ENCODE results near the gene PXK.

The PXK gene

DNA sequence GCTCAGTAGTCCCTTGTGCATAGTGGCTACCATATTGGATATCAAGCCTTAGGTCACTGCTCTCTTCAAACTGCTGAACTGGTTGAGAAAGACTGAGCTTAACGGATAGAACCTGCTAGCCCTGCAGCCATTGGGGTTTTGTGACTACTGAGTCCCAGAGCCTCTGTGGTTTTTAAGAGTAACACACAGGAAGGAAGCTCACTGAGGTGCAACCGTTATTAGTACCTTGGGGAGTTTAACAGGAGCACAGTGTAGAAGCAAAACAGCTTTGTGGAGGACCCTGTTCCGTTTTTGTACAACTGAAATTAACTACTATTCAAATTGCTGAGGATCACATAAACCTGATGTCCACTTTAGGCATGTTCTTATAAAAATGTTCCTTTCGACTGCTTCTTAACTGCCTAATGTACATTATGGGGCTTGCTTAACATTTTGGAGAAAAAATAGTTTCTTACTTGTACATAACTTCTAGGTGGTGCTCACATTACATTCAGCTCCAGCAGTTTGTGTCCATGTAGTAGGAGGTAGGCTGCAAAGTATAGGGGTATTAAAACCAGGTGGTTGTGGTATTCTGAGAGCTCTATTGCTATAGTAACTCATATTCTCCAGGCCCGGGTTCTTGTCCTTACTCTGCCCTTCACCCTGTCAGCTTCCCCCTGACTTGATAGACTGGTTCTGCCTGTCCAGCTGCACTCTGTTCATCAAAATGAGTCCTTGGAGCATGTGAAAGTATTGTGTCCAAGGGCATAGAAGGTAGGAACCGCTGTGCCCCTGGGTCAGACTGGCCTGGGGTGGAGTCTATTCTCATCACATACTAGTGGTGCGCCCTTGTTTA, 17.3 kb downstream of the PXK start:
- DNase-seq = no peak

DNA sequence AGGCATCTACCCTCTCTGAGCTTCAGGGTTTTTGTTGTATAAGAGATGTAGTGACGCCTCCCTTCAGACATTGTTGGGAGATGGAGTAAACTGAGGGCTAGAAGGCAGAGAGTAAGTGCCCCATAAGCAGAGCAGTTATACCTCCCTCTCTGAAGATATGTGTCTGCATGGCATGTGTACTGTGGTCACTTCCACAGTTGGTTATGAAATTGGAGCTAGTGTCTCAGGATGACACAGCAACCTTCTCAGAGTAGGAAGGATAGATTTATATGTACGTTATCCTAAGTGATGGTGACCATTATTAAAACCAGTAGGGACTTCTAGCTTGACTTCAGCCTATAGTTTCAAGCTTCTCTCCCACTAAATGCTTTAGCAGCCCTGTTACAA, 17.9 kb downstream of the PXK start:
- DNase-seq = no peak

DNA sequence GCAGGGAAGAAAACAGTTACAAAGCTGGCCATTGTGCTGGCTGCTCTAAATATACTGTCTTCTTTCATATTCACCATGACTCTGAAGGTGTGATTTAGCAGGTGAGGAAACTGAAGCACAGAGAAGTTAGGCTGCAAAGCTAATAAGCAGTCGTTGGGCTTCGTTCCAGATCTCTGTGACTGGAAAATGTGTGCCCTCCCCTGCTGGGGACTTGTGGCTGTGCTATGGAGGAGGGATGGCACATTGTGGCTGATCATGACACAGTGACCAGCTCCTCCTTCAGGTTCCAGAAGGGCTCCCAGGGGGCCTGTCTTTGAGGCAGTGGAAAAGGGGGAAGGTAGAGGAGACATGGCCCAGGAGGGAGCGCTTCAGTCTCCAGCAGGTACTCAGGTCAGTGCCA, 19.2 kb downstream of the PXK start:
- DNase-seq = no peak

DNA sequence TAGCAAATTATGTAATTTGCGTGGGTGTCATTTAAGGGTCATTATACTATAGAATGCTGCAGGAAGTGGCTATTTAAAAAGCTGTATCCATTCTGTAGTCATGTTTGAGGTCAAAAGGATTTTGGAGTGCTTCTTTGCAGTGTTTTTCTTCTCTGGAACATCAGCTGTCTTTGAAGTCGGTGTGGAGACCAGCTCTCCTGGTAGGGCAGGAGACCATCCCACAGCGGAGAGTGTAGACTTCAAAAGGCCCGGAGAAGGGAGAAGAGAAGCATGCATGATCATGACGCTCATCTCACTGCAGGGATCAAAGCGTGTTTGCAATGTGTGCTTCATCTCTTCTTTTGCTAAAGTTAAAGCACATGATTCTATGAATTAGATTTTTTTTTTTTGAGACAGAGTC, 19.9 kb downstream of the PXK start:
- no peak for DNase-seq

DNA sequence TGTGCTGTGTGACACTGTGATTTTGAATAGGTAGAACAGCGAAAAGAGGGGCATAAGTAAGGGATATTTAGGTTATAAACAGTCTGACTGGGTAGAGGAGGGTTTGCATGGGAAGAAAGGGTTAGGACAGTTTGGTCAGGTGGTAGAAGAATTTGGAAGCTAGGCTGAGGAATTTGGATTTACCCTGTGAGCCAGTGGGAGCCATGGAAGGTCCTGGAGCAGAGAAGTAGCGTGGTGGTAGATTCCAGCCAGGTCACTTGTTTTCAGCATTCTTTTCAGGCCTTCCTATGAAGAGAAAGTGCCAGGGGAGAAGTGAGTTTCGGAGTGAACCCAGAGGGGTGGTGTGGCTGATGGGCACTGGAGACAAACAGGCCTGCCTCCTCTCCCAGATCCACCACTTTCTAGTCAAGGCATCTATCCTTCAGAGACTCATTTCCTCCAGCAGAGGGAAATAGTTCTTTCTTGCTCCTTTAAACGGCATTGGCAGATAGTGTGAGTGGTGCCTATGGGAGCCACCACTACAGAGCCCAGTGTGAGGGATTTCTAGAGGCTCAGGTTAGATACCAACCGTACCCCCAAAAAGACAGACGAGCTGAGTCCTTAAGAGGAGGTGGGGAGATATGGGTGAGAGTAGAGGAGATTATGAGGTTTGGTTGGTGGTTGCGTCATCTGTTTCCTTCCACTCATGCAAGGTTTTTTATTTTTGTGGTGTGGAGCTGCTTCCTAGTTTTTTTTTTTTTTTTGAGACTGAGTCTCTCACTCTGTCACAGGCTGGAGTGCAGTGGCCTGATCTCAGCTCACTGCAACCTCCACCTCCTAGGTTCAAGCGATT, 21.2 kb downstream of the PXK start:
- no peak for DNase-seq

DNA sequence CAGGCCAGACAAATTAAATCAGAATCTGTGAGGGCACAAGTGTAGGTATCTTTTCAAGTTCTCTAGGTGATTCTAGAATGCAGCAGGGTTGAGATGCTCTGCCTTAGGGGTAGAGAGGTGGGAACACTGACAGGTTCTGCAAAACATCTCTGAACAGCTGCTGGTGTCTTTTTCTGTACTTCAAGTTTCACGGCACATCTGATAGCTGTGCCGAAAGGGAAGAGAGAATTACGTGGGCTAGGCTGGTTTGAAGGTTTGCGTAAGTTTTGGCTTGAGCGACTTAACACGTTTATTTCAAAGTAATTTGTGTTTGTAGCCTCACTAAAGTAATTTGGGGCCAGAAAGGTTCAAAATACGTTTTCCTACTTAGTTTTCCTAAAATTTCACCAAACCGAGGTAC, 22.5 kb downstream of the PXK start:
- no peak for DNase-seq

DNA sequence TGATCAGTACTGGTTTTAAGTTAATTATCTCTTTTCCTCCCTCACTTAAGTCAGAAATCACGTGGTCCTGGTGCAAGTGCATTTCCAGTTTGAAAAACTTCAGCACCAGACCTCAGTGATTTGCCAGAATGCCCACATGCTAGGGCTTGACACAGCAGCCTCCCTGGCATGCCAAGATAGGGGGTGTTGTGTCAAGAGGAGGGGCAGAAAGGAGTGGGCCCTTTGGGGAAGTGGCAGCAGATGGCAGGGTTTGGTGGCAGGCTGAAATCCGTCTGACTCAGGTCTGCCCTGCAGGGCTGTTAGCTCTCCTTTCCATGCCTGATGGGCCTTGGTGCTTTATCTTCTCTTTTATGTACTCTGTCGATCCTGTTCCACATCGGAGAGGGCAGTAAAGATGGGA, 23.4 kb downstream of the PXK start:
- no peak for DNase-seq

DNA sequence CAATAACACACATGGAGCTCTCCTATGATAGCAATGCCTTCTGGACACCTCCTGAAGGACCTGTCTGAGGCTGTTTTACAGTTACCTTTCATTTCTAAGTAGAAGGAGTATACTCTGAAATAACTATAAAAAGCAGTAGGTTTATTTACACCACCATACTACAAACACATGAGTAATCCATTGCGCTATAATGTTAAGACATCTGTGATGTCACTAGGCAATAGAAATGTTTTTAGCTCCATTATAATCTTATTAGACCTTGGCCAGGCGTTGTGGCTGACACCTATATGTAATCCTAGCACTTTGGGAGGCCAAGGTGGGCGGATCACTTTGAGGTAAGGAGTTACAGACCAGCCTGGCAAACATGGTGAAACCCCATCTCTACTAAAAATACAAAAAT, 24.7 kb downstream of the PXK start:
- no peak for DNase-seq

DNA sequence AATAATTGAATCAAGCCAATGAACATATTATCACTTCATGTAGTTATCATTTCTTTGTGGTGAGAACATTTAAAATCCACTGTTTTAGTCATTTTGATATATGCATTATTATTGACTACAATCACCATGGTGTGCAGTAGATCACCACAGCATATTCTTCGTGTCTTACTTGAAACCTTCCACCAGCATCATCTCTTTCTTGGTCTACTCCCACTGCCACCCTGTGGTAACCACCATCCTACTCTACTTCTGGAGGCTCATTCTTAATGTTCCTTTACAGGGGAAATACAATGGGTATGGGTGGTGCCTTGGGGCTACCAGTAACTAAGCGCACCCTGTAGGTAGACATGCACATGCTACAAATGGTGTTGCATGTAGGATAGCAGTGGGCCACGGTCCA, 25.4 kb downstream of the PXK start:
- no peak for DNase-seq

DNA sequence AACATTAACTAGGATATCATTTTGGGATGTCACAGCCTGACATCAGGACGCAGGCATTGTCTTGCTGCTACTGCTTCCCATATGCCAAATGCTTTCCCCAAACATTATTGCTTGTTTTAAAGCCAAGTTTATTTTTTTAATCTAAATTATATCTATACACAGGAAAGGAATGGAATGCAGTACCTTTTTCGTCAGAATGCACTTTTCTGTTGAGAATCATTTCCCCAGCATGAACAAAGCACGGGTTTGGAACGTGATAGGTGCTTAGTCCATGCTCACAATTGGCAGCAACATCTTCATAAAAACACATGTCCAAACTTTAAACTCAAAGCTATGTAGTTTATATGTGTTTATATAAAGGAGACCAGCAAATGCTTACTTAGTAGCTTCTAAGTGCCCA, 26.1 kb downstream of the PXK start:
- no peak for DNase-seq

DNA sequence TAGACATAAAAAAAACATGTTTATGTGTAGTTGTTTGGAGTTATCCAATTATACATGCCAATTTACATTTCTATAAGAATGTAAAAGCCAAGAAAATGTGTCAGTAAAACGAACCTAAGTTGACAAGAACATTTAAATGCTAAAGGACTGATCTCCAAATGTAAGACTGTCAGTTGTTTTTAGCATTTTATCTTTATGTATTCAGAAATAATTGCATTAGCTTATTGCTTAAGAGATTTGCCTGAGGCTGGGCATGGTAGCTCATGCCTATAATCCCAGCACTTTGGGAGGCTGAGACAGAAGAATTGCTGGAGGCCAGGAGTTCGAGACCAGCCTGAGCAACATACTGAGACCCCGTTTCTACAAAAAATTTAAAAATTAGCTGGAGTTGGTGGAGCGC, 26.9 kb downstream of the PXK start:
- no peak for DNase-seq

DNA sequence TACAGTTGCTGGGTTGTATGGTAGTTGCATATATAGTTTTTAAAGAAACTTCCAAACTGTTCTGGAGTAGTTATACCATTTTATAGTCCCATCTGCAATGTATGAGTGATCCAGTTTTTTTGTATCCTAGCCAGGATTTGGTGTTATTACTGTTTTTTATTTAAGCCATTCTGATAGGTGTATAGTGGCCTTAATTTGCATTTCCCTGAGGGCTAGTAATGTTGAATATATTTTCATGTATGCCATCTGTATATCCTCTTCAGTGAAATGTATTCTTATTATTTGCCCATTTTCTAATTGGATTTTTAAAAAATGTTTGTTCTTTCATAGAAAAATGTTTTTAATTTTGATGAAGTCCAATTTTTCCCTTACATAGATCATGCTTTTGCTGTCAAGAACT, 29.2 kb downstream of the PXK start:
- DNase-seq = no peak

DNA sequence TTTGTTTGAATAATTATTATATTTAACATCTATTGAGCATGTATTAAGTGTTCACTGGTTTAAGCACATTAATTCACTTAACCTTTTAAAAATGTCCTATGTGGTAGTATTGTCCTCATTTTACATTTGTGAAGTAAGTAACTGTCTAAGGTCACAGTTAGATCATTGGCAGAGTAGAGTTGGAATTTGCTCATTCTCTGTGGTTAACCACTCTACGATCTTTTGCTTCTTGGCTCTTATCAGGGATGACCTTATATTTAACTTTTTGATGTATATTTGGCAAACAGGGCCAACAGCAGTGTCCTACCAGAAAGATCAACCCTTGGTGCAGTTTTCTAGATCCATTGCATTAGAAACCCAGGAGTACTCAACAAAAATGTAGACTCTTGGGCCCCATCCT, 34.0 kb downstream of the PXK start:
- DNase-seq = no peak

DNA sequence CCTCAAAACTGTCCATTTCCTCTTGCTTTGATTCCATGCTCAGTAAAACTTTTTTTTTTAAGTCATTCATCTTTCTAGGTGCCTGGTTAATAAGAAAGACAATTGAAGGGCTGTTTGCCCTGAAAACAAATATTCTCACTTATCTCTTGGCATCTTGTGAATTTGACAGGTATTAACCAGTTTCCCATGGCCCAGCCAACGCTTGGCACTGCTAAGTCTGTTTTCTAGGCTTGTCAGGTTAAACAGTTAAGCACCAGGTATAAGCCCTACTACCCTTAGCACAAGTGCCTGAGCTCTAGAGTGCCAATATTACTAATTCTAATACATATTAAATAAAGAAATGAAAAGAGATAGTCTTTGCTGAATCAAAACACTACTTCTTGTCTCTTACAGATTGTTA, 36.3 kb downstream of the PXK start:
- no peak for DNase-seq

DNA sequence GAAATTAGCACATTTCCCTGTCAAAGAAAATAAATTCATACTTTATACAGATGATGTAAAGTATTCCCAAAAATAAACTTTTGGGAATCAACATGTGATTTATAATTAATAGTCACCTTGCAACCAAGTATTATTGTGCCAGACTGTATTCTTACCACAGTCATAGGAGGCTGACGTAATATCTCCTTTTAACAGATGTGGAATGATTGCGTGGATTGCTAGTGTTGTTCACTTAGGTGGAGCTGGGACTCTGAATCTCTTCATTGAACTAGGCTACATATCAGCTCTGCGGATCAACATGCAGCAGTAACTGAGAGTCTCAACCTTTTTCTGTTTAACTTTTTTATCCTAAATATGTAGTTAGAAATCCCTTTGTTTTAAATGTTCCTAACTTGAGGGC, 37.2 kb downstream of the PXK start:
- DNase-seq = no peak

DNA sequence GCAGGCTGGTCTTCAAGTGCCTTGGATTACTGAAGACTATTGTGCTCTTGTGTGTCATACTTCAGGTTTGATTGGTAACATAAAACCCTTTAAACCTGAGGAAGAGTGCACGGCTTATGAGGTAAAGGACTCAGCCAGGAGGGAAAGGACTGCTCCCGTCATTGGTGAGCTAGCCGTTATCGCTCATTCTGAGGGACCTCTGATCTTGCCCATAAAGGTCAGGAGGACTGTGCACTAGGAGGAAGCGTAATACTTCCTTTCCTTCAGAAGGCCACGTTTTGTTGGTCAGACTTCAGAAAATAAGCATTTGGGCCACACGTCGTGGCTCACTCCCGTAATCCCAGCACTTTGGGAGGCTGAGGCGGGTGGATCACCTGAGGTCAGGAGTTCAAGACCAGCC, 37.7 kb downstream of the PXK start:
- DNase-seq = no peak

DNA sequence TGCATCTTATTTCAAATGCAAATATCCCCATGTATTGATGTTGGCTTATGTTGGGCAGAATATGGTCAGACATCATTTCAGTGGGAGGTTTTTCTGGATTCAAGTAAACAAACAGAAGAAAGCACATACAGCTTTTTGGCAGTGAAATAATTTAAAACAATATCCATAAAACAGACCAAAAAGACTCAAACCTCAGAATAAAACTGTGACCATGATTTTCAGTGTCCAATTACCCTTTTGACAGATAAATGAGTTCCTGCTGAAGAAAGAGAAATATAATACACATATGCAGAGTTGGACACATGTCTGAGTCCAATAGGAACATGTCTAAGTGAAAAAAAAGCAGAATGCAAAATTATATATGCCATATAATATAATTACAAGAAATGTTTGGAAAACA, 39.1 kb downstream of the PXK start:
- no peak for DNase-seq

DNA sequence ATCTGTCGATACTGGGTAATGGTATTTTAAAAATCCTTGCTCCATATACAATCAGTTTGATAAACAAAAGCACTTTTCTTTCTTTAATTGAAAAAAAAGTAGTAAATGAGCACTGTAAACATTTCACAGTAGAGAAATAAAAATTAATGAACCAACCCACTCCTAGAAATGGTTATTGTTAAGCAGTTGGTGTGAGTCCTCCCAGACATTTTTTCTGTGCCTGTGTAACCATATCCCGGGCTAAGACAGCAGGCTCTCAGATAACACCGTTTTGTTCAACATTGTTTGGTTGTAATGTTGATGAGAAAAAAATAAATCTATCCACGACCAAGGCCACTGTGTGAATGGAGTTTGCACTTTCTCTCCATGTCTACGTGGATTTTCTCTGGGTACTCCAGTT, 42.6 kb downstream of the PXK start:
- no peak for DNase-seq

DNA sequence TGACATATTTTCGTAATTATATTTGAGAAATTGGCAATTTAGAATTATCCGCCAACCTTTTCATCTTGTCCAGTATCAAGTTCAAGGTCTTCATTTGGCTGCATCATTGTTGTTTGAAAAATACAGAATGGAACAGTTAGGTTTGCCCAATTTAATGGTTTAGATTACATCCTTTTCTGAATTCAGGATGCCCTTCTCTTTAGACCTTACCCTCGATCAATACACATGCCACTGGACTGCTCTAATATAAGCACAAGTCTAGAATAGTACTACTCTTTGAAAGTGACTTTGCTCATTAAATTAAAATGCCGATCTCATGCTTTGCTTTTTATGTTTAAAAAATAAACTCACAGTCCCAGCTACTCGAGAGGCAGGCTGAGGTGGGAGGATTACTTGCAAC, 44.5 kb downstream of the PXK start:
- DNase-seq = no peak

DNA sequence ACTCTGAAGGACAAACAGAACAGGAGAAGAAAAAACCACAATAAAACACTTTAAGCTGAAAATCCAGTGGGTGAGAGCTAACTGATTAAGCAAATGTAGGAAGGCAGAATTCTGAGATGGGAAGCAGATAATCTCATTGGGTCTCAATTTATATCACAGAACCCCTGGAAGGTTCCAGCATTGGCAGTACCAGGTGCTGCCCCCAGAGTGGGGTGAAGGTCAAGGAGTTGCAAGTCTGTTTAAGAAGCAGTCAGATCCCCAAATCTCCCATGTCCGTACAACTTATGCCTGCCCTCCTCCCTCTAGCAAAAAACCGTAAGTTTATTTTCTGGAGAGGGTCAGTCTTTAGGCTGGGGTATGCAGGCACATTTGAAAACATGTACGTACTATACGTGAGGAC, 45.1 kb downstream of the PXK start:
- DNase-seq = no peak

DNA sequence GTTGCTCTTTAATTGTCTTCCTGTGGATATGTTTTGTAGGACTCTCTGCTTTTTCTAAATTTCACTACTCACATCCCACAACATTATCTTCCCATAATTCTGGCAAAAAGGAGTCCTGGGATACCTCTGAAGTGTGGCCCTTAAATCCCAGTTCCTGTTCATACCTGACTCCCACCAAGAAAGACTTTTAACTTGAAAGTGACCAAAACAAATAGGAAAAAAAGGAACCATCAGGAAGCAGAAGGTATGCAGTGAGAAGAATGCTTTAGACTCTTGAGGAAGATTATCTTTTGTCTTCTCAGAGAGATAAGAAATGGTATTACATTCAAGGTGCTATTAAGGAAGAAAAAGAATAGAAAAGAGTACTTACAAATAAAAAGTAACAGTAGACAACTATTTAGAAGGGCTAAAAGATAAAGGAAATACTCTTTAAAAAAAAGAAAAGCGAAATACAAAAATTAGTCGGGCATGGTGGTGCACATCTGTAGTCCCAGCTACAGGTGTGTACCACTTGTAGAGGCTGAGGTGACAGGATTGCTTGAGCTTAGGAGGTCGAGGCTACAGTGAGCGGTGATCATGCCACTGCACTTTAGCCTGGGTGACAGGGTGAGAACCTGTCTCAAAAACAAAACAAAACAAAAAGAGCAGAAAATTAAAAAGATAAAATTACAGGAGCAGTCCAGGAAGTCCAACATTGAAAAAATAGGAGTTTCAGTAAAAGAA, 46.8 kb downstream of the PXK start:
- no peak for DNase-seq

DNA sequence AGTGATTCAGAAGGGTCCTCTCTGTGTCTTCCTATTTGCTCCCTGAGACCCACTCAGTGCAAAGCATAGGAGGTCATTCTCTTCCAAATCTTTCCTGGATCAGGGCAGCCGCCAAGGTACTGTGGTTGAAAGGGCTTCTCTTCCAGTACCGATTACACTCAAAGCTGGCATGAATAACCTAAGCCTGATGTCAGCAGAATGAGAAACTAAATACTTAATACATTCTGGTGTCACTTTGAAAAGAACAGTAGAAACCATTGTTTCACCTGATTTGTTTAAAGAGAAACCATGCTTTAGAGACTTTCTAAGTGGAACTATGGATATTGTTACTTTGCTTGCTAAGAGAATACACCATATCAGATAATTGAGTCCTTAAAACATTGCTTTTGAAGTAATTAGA, 50.8 kb downstream of the PXK start:
- DNase-seq = no peak

DNA sequence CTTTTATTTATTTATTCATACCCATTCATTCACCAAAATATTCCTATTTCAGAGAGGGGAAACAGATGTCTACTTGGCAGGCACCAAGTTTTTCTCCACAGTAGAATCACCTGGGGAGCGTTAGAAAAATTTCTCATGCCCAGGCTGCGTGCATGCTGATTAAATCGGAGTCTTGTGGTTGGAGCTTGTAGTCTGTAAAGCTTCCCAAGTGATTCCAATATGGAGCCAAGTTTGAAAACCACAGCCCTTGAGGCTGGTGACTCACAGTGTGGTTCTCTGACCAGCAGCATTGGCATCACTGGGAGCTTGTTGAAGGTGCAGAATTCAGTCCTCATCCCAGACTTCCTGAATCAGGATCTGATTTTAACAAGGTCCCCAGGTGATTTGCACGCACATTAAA, 51.2 kb downstream of the PXK start:
- DNase-seq = no peak

All from activated CD4-positive, alpha-beta T cell treated with anti-CD3 and anti-CD28 coated beads for 1 hour (primary cell).